GM12878 (cell line): ENCODE results near the gene UBE2M. TPM values are rescaled to one million over a fixed set of nuclear protein-coding genes. Genes with fewer than 3 reads are reported as not detected.

ENCODE experiments used
- FOXK2 ChIP-seq: fragments of 450-650 bp; IDR thresholded peaks from 2 replicates; pipeline ENCODE4 v1.6.1; 2017; ENCODE audit warnings: mild to moderate bottlenecking, moderate library complexity
- GATAD2B ChIP-seq: fragments of 450-650 bp; conservative IDR thresholded peaks from 2 replicates; pipeline ENCODE4 v1.6.1; 2017; ENCODE audit warnings: low read depth, mild to moderate bottlenecking, moderate library complexity
- HDAC2 ChIP-seq: fragments of 200-600 bp; sonication (generic); IDR thresholded peaks from 2 replicates; pipeline ENCODE4 v1.6.1; 2017
- HSF1 ChIP-seq: fragments of 150-350 bp; IDR thresholded peaks from 2 replicates; pipeline ENCODE4 v1.6.1; 2014; ENCODE audit warnings: mild to moderate bottlenecking, low read depth, low read length
- MXI1 ChIP-seq: fragments of 150-350 bp; IDR thresholded peaks from 2 replicates; pipeline ENCODE4 v1.6.1; 2011; ENCODE audit warnings: low read depth, mild to moderate bottlenecking, inconsistent platforms, low read length, improper control_type of control experiment
- MYC ChIP-seq: IDR thresholded peaks from 2 replicates; pipeline ENCODE4 v1.6.1; 2011; ENCODE audit warnings: mild to moderate bottlenecking, low read length, moderate library complexity, inconsistent platforms; ENCODE audit not compliant: insufficient read depth, insufficient replicate concordance, insufficient read length, severe bottlenecking
- NBN ChIP-seq: fragments of 450-650 bp; IDR thresholded peaks from 2 replicates; pipeline ENCODE4 v1.6.1; 2016
- NFXL1 ChIP-seq: fragments of 450-650 bp; IDR thresholded peaks from 2 replicates; pipeline ENCODE4 v1.6.1; 2017; ENCODE audit warnings: antibody characterized with exemption, mild to moderate bottlenecking, borderline replicate concordance
- NFYB ChIP-seq: IDR thresholded peaks from 2 replicates; pipeline ENCODE4 v1.6.1; 2011; ENCODE audit warnings: low read depth, mild to moderate bottlenecking, low read length, improper control_type of control experiment, moderate library complexity; ENCODE audit not compliant: insufficient read depth
- NKRF ChIP-seq: fragments of 450-650 bp; conservative IDR thresholded peaks from 2 replicates; pipeline ENCODE4 v1.6.1; 2017; ENCODE audit warnings: mild to moderate bottlenecking, moderate library complexity
- NR2C1 ChIP-seq: fragments of 450-650 bp; IDR thresholded peaks from 2 replicates; pipeline ENCODE4 v1.6.1; 2017; ENCODE audit warnings: antibody characterized with exemption, mild to moderate bottlenecking, moderate library complexity
- PAX8 ChIP-seq: fragments of 450-650 bp; IDR thresholded peaks from 2 replicates; pipeline ENCODE4 v1.6.1; 2017; ENCODE audit warnings: mild to moderate bottlenecking, moderate library complexity
- RELB ChIP-seq: fragments of 450-650 bp; IDR thresholded peaks from 2 replicates; pipeline ENCODE4 v1.6.1; 2017; ENCODE audit warnings: low read depth, mild to moderate bottlenecking, moderate library complexity
- SP1 ChIP-seq: IDR thresholded peaks from one replicate; pipeline ENCODE4 v1.6.1; 2011; ENCODE audit warnings: low read depth, low read length
- TAF1 ChIP-seq: IDR thresholded peaks from 2 replicates; pipeline ENCODE4 v1.6.1; 2011; ENCODE audit warnings: mild to moderate bottlenecking, low read depth, low read length, borderline replicate concordance
- ZBED1 ChIP-seq: IDR thresholded peaks from 2 replicates; pipeline ENCODE4 v1.6.1; 2016; ENCODE audit warnings: borderline replicate concordance
- ZBTB11 ChIP-seq: fragments of 450-650 bp; formaldehyde crosslinking; IDR thresholded peaks from 2 replicates; pipeline ENCODE4 v1.5.0; 2022; ENCODE audit warnings: mild to moderate bottlenecking, missing genetic modification characterization
- ZBTB33 ChIP-seq: fragments of 450-650 bp; IDR thresholded peaks from 2 replicates; pipeline ENCODE4 v1.6.1; 2017; ENCODE audit warnings: mild to moderate bottlenecking
- ZNF207 ChIP-seq: fragments of 450-650 bp; IDR thresholded peaks from 2 replicates; pipeline ENCODE4 v1.6.1; 2014; ENCODE audit warnings: antibody characterized with exemption, mild to moderate bottlenecking, borderline replicate concordance
- ZNF217 ChIP-seq: fragments of 450-650 bp; IDR thresholded peaks from 2 replicates; pipeline ENCODE4 v1.6.1; 2017; ENCODE audit warnings: antibody characterized with exemption, mild to moderate bottlenecking
- polyA plus RNA-seq, 11 experiments: library from polyadenylated mRNA; depleted of rRNA in 4 of 11; unstranded in 6 of 11; stranded (reverse) in 5 of 11; fragments of >200 nt; fragmentation: Nextera tagmentation in 4 of 11; fragmentation: Illumina TruSeq in 1 of 11; extraction: Ambion mirVana in 4 of 11; extraction: Trizol in 1 of 11; gene quantifications; 1 replicate in 1 of 11; 2 replicates in 10 of 11; pipeline versions ENCODE4 v1.2.1 to v1.2.3, GENCODE V29; 2011 to 2016; ENCODE audit warnings: inconsistent platforms in 2 of 11, missing spikeins in 2 of 11, low read depth in 1 of 11
- total RNA-seq, 4 experiments: library from RNA; depleted of rRNA in 3 of 4; stranded (reverse); fragments of >200 nt in 3 of 4; fragmentation: Illumina TruSeq in 1 of 4; extraction: Trizol in 1 of 4; gene quantifications; 2 replicates each; pipeline versions ENCODE4 v1.2.1 to v1.2.3, GENCODE V29; 2013 to 2021

The UBE2M gene
- total and polyA plus RNA-seq, 10 of the 15 experiments (the other 5 are each of a cell fraction or from before 2014, with no cell fraction given) = 1.4 to 105 (median 73.9) TPM

- no peak for TF ChIP-seq ZBTB33
- TF ChIP-seq GATAD2B = peak; percentile 69; the same call in 1 of the 2 replicates
- TF ChIP-seq MXI1 = peak; percentile 97
- peak; percentile 77 for TF ChIP-seq SP1
- peak; percentile 58 for TF ChIP-seq NR2C1
- TF ChIP-seq ZNF207 = peak; percentile 84; the same call in 1 of the 2 replicates
- TF ChIP-seq ZBED1 = no peak
- TF ChIP-seq ZNF217 = no peak
- TF ChIP-seq MYC = peak; percentile 92
- peak; percentile 91 for TF ChIP-seq NFYB
- peak; percentile 1; the same call in 1 of the 2 replicates for TF ChIP-seq HDAC2
- no peak for TF ChIP-seq PAX8
- TF ChIP-seq NBN = peak; percentile 90
- no peak for TF ChIP-seq FOXK2
- TF ChIP-seq TAF1 = peak; percentile 77; the same call in 1 of the 2 replicates
- TF ChIP-seq RELB = peak; percentile 70; the same call in 1 of the 2 replicates
- TF ChIP-seq ZBTB11 (CRISPR knock-in tag) = peak; percentile 8; the same call in 1 of the 2 replicates
- no peak for TF ChIP-seq NFXL1
- peak; percentile 81 for TF ChIP-seq NKRF
- TF ChIP-seq HSF1 = no peak
Observed at GRCh38 chr19:58559275-58560006, 1.0 kb upstream of the UBE2M start (continued).
